Measurements from ENCODE around the gene ARHGAP1. TPM values are rescaled to one million over a fixed set of nuclear protein-coding genes. Genes with fewer than 3 reads are reported as not detected.

The ARHGAP1 gene
- 59.7 TPM for polyA plus RNA-seq (ENCODE audit: insufficient read length)
- long read RNA-seq, donor 1, transcript ARHGAP1-207 (4 exons, 901 nt) = minor isoform, 6 of 15 reads
- long read RNA-seq, donor 1, transcript ARHGAP1-201 (13 exons, 3,375 nt) = major isoform, 8 of 15 reads
- long read RNA-seq, donor 1, partial matches to known transcripts = 0 of 15 reads
- long read RNA-seq, donor 1, other reads (novel, unspliced or antisense) = 0 of 15 reads
- long read RNA-seq, donor 2, transcript ARHGAP1-207 (4 exons, 901 nt) = minor isoform, 7 of 46 reads
- long read RNA-seq, donor 2, transcript ARHGAP1-201 (13 exons, 3,375 nt) = major isoform, 19 of 46 reads
- long read RNA-seq, donor 2, partial matches to known transcripts = 19 of 46 reads
- long read RNA-seq, donor 2, other reads (novel, unspliced or antisense) = 0 of 46 reads
- long read RNA-seq, donor 3, transcript ARHGAP1-201 (13 exons, 3,375 nt) = major isoform, 7 of 12 reads
- long read RNA-seq, donor 3, transcript ARHGAP1-207 (4 exons, 901 nt) = minor isoform, 5 of 12 reads
- long read RNA-seq, donor 3, partial matches to known transcripts = 0 of 12 reads
- long read RNA-seq, donor 3, other reads (novel, unspliced or antisense) = 0 of 12 reads
- long read RNA-seq, donor 4 = 0 reads
- long read RNA-seq, donor 5, transcript ARHGAP1-201 (13 exons, 3,375 nt) = major isoform, 7 of 10 reads
- long read RNA-seq, donor 5, partial matches to known transcripts = 0 of 10 reads
- long read RNA-seq, donor 5, other reads (novel, unspliced or antisense) = 0 of 10 reads
- long read RNA-seq, donor 6, transcript ARHGAP1-201 (13 exons, 3,375 nt) = major isoform, 13 of 17 reads
- long read RNA-seq, donor 6, partial matches to known transcripts = 0 of 17 reads
- long read RNA-seq, donor 6, other reads (novel, unspliced or antisense) = 0 of 17 reads
- long read RNA-seq, donor 7, transcript ARHGAP1-207 (4 exons, 901 nt) = minor isoform, 7 of 25 reads
- long read RNA-seq, donor 7, transcript ARHGAP1-201 (13 exons, 3,375 nt) = major isoform, 18 of 25 reads
- long read RNA-seq, donor 7, partial matches to known transcripts = 0 of 25 reads
- long read RNA-seq, donor 7, other reads (novel, unspliced or antisense) = 0 of 25 reads
- long read RNA-seq, donor 8, partial matches to known transcripts = 0 of 6 reads
- long read RNA-seq, donor 8, other reads (novel, unspliced or antisense) = 0 of 6 reads

GRCh38 chr11:46700241-46701077 is at the start of gene ARHGAP1, which contains the start of gene ZNF408:
ARHGAP1 (minus strand) TSS chr11:46700619; CDS start chr11:46696107, 4,512 bp downstream.
ZNF408 (plus strand) TSS chr11:46701031; CDS start chr11:46701048, 17 bp downstream.
- peak; percentile 99 for DNase-seq

DNA sequence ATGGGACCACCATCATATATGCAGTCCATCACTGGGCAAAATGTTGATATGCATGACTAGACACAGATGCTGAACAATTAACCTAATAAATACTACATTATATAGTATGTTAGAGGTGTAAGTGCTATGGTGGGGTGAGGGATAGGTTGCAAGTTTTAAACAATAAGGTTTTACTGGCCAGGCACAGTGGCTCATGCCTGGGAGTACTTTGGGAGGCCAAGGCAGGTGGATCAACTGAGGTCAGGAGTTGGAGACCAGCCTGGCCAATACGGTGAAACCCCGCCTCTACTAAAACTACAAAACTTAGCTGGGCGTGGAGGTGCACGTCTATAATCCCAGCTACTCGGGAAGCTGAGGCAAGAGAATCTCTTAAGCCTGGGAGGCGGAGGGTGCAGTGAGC is 46.7 kb upstream of the ARHGAP1 start:
- no peak for DNase-seq

DNA sequence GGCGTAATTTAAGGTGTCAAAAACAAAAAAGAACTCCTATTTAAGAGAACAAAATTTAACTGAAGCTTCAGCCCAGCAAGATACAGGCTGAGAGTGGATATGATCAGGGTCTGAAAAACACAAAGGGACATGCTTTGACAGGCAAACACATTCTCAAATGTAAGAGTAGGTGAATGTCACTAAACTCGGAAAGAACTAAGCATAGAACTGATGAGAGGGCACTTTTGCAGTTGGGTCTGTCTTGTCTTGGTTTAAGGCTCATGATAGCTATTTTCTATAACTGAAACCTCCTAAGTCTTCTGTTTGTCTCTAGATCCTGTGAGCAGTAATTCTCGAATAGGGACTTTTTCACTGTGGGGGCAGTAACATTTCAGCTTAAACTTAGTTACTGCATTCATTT is 45.6 kb upstream of the ARHGAP1 start:
- DNase-seq = no peak

DNA sequence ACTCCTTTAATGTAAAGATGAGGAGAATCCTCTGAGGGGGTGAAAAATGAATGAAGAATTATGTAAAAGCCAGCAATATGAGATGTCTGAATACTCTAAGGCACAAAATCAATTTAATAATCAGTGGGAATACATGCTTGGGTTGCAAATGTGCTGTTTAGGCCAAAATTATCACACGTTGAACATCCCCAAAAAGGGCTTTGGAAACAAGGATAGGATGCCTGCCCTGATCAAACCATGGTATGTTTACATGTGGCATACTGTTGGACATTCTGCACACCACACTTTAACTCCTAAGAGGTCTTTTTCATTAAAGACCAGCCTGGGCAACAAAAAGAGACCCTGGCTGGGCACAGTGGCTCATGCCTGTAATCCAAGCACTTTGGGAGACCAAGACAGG is 44.9 kb upstream of the ARHGAP1 start:
- no peak for DNase-seq

DNA sequence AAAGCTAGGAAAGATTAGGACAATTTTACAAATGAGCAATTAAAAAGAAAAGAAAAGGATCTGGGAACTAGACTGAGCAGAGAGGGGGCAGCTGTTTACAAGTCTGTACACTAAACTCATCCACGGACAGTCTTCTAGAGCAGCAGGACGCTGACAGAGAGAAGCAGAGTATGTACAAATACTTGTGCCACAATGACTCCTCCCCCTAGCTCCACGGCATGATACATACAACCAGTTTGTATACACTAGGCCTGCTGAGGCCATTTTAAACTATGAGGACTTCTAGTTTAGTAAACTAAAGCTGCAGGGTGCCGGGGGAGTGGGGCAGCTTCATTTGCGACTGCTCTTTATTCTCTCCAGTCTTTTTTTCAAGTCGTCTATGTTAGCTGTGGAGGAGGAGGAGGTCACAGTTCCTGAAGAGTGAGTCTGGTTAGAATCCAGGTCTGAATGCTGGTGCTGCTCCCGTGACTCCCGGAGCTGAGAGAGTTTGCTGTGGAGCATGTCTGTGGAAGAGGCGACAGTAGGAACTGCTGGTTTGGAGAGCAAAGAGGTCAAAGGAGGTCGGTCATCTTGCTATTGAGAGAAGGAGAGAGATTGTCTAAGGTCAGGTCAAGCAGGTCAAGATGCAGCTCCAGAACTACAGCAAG is 43.4 kb upstream of the ARHGAP1 start:
- no peak for DNase-seq

DNA sequence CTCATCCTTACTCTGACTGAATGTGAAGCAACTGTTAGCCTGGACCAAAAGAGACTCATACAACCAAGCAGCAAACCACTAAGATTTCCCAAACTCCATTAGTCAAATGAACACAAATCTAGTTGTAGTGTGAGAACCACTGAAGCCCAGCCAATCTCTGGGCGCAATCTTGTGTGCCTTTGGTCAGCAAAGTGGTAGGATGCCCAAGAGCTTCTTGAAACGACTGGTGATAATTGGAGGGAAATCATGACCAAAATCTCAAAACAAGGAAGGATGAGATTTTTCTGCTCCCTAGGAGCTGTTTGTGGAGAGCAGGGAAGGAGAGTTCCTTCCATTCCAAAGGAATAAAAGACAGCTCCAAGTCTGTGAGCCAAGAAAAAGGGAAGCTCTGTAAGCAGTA is 42.6 kb upstream of the ARHGAP1 start:
- no peak for DNase-seq

DNA sequence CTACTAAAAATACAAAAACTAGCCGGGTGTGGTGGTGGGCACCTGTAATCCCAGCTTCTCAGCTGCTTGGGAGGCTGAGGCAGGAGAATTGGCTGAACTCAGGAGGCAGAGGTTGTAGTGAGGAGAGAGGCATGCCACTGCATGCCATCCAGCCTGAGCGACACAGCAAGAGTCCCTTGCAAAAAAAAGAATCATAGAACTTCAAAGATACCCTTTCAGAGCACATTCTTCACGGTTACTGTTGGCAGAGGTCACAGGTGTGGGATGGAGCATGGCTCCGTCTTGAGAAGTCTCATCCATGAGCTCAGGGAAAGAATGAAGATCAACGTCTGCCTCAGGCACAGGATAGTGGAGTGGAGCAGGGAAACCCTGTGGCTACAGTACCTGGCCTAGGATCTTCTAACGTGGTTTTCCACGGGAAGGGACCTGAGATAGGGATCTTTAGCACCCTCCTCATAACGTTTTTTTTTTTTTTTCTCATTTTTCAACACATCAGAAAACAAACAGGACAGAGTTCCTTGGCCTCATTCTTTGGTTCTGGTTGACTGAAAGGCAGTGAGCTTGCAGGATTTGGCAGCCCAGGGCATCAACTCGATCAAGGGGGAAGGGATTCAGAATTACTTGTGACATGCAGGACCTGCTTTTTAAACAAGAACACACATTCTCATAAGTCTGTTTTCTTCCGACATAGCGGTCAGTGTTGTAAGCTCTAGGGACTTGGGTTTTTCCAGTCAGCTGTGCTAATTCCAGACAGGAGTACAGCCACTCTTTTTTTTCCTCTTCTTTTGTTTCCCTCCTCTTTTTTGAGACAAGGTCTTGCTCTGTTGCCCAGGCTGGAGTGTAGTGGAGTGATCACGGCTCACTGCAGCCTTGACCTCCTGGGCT is 41.4 kb upstream of the ARHGAP1 start:
- DNase-seq = no peak

DNA sequence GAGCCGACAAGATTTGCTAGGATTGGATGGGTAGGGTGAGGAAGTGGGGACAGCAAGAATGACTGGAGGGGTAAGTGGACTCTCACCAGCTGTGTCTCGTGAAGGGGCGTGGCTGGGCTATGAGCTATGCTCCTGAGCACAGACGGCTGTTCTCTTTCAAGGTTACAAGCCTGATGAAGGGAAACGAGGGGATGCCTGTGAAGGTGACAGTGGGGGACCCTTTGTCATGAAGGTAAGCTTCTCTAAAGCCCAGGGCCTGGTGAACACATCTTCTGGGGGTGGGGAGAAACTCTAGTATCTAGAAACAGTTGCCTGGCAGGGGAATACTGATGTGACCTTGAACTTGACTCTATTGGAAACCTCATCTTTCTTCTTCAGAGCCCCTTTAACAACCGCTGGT is 38.5 kb upstream of the ARHGAP1 start:
- no peak for DNase-seq

- DNase-seq = no peak
Observed at GRCh38 chr11:46737699-46738098, 37.3 kb upstream of the ARHGAP1 start.

- DNase-seq = no peak
Observed at GRCh38 chr11:46736615-46737014, 36.2 kb upstream of the ARHGAP1 start.

DNA sequence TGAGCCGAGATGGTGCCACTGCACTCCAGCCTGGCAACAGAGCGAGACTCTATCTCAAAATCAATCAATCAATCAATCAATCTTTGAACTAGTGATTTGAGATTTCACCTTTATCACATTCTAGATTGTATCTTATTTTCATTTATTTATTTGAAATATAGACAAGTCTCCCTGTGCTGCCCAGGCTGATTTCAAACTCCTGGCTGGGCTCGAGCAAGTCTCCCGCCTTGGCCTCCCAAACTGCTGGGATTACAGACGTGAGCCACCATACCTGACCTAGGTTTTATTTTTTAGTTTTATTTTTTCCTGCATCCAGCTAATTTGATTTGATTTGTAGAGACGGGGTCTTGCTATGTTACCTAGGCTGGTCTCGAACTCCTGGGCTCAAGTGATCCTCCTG is 35.7 kb upstream of the ARHGAP1 start:
- no peak for DNase-seq

- DNase-seq = no peak
Observed at GRCh38 chr11:46733234-46733633, 32.8 kb upstream of the ARHGAP1 start.

DNA sequence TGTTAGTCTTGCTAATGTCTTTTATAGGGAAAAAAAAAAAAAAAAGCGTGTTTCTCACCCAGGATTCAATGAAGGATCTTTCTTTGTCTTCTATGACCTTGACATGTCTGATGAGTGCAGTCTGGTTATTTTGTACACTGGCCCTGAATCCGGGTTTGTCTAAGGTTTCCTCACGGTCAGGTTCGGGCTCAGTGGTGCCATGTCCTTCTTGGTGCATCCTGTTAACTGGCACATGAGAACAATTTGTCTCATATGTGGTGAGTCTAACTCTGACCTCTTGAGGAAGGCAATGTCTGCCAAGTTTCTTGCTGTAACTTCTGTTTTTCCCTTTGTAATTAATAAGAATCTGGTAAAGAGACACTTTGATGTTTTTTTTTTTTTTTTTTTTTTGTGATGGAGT is 31.1 kb upstream of the ARHGAP1 start:
- DNase-seq = no peak

DNA sequence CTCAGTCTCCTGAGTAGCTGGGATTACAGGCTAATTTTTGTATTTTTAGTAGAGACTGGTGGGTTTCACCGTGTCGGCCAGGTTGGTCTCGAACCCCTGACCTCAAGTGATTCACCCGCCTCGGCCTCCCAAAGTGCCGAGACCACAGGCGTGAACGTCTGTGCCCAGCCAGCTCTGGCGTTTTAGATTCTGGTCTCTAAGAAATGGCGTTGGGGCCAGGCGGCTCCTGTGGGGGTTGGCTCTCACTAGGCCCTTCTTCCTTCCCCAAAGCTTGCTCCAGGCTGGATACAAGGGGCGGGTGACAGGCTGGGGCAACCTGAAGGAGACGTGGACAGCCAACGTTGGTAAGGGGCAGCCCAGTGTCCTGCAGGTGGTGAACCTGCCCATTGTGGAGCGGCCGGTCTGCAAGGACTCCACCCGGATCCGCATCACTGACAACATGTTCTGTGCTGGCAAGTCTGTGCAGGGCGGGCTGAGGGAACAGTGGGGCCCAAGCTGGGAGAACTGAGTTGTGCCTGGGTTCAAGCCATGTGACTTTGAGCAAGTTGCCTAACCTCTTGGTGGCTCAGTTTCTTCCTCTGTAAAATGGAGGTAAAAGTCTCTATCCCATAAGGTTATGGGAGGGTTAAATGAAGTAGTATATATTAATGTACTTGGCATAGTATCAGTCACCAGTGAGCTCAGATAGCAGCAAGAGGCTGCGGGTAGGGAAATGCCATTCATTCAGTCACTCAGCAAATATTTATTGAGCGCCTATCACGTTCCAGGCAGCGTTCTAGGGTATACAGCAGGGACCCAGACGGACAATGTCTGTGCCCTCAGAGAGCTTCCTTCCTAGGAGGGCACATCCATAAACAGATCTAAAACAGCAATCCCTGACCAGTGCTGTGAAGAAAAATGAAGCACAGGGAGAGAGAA is 28.9 kb upstream of the ARHGAP1 start:
- DNase-seq = no peak

DNA sequence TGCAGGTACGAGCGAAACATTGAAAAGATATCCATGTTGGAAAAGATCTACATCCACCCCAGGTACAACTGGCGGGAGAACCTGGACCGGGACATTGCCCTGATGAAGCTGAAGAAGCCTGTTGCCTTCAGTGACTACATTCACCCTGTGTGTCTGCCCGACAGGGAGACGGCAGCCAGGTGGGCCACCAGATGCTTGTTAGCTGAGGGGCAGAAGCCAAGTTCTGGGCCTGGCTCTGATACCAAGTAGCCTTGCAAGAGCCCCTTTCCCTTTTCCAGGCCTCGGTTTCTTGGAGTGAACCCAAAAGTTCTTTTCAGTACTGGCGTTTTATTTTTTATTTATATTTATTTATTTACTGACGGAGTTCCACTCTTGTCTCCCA is 28.2 kb upstream of the ARHGAP1 start:
- DNase-seq = no peak

DNA sequence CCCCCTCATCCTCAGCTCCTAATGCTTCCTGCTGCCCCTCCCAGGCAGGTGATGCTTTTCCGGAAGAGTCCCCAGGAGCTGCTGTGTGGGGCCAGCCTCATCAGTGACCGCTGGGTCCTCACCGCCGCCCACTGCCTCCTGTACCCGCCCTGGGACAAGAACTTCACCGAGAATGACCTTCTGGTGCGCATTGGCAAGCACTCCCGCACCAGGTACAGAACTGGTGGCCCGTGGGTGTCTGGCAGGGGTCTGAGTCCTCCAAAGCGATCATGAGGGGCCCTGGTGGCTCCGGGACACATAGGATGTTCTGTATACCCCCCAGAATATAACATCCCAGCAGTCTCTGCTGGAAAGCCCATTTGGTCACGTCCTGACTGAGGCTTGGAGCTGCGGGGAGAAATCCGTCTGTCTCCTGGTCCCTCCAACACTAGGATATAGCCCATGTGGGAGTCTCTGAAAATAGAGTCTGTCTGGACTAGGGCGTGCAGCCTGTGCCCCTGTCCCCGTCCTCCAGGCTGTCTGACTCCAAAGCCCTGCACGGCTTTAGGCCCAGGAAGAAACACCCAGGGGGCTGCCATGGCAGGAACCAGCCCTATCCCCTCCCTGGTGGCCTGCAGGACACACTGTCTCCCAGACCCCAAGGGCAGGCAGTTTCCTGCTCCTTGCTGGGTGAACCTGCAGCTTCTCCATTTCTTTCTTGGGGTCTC is 27.7 kb upstream of the ARHGAP1 start:
- DNase-seq = no peak

DNA sequence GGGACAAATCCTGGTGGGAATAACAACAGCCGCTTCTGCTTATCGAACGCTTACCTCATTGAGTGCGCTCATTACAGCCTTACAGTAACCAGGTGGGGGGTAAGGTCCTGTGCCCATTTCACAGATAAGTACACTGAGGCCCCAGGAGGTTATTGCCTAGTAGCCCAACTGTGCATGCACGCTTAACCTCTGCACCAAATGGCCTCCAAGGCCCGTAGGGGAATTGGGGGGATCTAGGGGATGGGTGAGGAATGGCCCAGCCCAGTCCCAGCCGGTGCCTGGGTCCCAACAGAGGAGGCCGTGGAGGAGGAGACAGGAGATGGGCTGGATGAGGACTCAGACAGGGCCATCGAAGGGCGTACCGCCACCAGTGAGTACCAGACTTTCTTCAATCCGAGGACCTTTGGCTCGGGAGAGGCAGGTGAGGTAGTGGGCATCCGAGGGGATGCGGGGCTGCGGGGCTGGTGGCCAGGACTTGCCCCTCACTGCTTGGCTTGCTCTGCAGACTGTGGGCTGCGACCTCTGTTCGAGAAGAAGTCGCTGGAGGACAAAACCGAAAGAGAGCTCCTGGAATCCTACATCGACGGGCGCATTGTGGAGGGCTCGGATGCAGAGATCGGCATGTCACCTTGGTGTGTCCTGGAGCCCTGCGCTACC is 25.9 kb upstream of the ARHGAP1 start:
- no peak for DNase-seq
